WTC11 (cell line): ENCODE measurements around the gene TSLP. TPM values are rescaled to one million over a fixed set of nuclear protein-coding genes. Genes with fewer than 3 reads are reported as not detected.
A peak's percentile ranks its signal among the peaks of the same experiment; 100 is the strongest.

Experiments
- ATAC-seq: fragments of 200-7000 bp; cut with Tn5 transposase; 2 replicates; pipeline ENCODE4 v1.10.0; 2021; ENCODE audit warnings: mild to moderate bottlenecking, moderate library complexity
- CTCF ChIA-PET: fragments of 300-600 bp; sonication (Branson Sonifier 250); formaldehyde crosslinking; loops from one replicate; lab custom pipeline; 2021; ENCODE audit warnings: antibody characterized with exemption; lab: Charles Lee
- POLR2A ChIA-PET: fragments of 350-600 bp; sonication (Branson Sonifier 250); formaldehyde crosslinking; loops from one replicate; lab custom pipeline; 2021; ENCODE audit warnings: antibody characterized with exemption; lab: Charles Lee
- DNase-seq: peaks from one replicate; pipeline ENCODE4 v3.0.0; 2021; ENCODE audit warnings: low spot score
- H3K27ac Mint-ChIP-seq: 2 replicates; pipeline ENCODE4 v1.8.0; 2021; ENCODE audit warnings: mixed read lengths
- H3K27me3 Mint-ChIP-seq: 2 replicates; pipeline ENCODE4 v1.8.0; 2021; ENCODE audit warnings: low read depth, mild to moderate bottlenecking, moderate library complexity, mixed read lengths
- H3K36me3 Mint-ChIP-seq: 2 replicates; pipeline ENCODE4 v1.8.0; 2021; ENCODE audit warnings: mixed read lengths
- H3K4me1 Mint-ChIP-seq: 2 replicates; pipeline ENCODE4 v1.8.0; 2022; ENCODE audit warnings: mixed read lengths
- H3K4me3 Mint-ChIP-seq: 2 replicates; pipeline ENCODE4 v1.8.0; 2021; ENCODE audit warnings: mild to moderate bottlenecking, moderate library complexity, mixed read lengths
- H3K9me3 Mint-ChIP-seq: 2 replicates; pipeline ENCODE4 v1.8.0; 2021; ENCODE audit warnings: mixed read lengths
- GABPB1 ChIP-seq: sonication (generic); formaldehyde crosslinking; IDR thresholded peaks from 2 replicates; pipeline ENCODE4 v1.8.1; 2023; ENCODE audit warnings: mild to moderate bottlenecking, missing genetic modification reagents
- GTF2I ChIP-seq: fragments of 250-450 bp; sonication (Bioruptor Pico); conservative IDR thresholded peaks from 2 replicates; pipeline ENCODE4 v1.4.0; 2021; ENCODE audit warnings: mild to moderate bottlenecking
- KAT7 ChIP-seq: sonication (generic); formaldehyde crosslinking; IDR thresholded peaks from 2 replicates; pipeline ENCODE4 v1.8.1; 2023; ENCODE audit warnings: missing genetic modification reagents, mild to moderate bottlenecking, borderline replicate concordance
- NFATC4 ChIP-seq: fragments of 250-450 bp; sonication (Bioruptor Pico); IDR thresholded peaks from 2 replicates; pipeline ENCODE4 v1.9.0; 2021; ENCODE audit warnings: mild to moderate bottlenecking
- NFYB ChIP-seq: sonication (generic); formaldehyde crosslinking; conservative IDR thresholded peaks from 2 replicates; pipeline ENCODE4 v1.8.0; 2022; ENCODE audit warnings: low read depth, missing genetic modification reagents
- OVOL2 ChIP-seq: fragments of 250-450 bp; sonication (Bioruptor Pico); IDR thresholded peaks from 2 replicates; pipeline ENCODE4 v1.9.0; 2021; ENCODE audit warnings: mild to moderate bottlenecking, borderline replicate concordance
- RORB ChIP-seq: fragments of 250-450 bp; sonication (Bioruptor Pico); IDR thresholded peaks from 2 replicates; pipeline ENCODE4 v1.9.0; 2021; ENCODE audit warnings: mild to moderate bottlenecking
- USF1 ChIP-seq: sonication (generic); formaldehyde crosslinking; IDR thresholded peaks from 2 replicates; pipeline ENCODE4 v1.8.0; 2022; ENCODE audit warnings: mild to moderate bottlenecking, missing genetic modification reagents
- ZBTB43 ChIP-seq: sonication (generic); formaldehyde crosslinking; IDR thresholded peaks from 2 replicates; pipeline ENCODE4 v1.8.1; 2023; ENCODE audit warnings: mild to moderate bottlenecking, missing genetic modification reagents
- ZNF263 ChIP-seq: sonication (generic); formaldehyde crosslinking; IDR thresholded peaks from 2 replicates; pipeline ENCODE4 v1.8.1; 2022; ENCODE audit warnings: low read depth, mild to moderate bottlenecking, moderate library complexity, missing genetic modification reagents
- ZNF416 ChIP-seq: fragments of 250-450 bp; sonication (Bioruptor Pico); IDR thresholded peaks from 2 replicates; pipeline ENCODE4 v1.9.0; 2021; ENCODE audit warnings: mild to moderate bottlenecking, inconsistent platforms
- total RNA-seq: library from RNA; stranded (reverse); gene quantifications from 3 replicates; pipeline ENCODE4 v1.2.3, GENCODE V29; 2021
- TF ChIP-seq, protein P1 (sequence below): sonication (generic); formaldehyde crosslinking; IDR thresholded peaks from 2 replicates; pipeline ENCODE4 v1.8.1; 2022; ENCODE audit warnings: low read depth, mild to moderate bottlenecking, moderate library complexity, missing genetic modification reagents, borderline replicate concordance
- TF ChIP-seq, protein P2 (sequence below): sonication (generic); formaldehyde crosslinking; IDR thresholded peaks from 2 replicates; pipeline ENCODE4 v1.8.1; 2023; ENCODE audit warnings: mild to moderate bottlenecking, moderate library complexity, missing genetic modification reagents

The TSLP gene
- total RNA-seq, 1 experiment from 2014 or later, result 0.87 TPM

DNA sequence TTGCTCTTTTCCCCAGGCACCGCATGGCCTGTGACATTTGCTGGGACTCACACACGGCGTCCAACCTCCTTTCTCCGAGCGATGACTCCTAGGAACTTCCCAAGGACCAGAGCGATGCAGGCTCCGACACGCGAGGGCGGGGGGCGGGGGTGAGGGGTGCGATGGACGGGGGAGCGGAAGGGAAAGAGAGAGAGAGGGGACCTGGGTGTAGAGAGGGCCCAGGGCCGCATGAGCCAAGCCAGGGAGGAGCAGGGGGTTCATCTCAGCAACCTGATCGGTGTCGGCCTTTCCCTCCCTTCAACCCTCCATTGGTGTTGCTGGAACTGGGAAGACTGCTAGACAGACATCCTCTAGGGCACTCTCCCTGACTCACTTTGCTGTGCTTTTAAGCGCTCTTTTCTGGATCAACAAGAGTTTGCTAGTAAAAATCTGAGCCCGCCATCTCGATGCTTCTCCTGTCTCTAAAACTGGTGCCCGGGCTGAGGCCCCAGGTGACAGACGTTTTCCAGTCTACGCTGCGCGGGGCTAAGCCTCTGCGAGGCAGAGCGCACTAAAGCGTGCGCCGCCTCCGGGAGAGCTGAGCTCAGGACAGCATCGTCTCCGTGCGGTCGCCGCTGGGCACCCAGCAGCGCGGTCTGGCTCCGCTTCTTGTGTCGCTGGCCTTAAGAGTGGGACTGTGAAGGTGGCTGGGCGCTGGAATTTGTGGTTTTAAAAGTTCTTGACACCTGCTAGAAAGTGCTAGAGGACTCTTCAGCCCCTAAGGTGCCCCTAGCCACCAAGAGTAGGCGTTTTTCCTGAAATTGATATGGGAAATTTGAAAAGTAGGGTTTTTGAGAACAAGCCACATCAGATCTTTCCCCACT lies 1.0 kb upstream of the TSLP start (continued):
- TF ChIP-seq, protein P1, sequence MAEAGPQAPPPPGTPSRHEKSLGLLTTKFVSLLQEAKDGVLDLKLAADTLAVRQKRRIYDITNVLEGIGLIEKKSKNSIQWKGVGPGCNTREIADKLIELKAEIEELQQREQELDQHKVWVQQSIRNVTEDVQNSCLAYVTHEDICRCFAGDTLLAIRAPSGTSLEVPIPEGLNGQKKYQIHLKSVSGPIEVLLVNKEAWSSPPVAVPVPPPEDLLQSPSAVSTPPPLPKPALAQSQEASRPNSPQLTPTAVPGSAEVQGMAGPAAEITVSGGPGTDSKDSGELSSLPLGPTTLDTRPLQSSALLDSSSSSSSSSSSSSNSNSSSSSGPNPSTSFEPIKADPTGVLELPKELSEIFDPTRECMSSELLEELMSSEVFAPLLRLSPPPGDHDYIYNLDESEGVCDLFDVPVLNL, result no peak
- no peak for TF ChIP-seq NFYB (CRISPR knock-in tag)

GRCh38 chr5:111072949-111073682 lies 1.6 kb downstream of the TSLP start:
- H3K4me1 Mint-ChIP-seq, result peaks cover 20% of the 10 kb centered on the region
- ChIA-PET POLR2A (no interaction called here), CTCF (interaction anchor here (1.3 kb wide), 1 partner anchor 208 kb away, joined by 4 read pairs; no protein-coding TSS in a partner anchor)
- peaks cover 77% of the 10 kb centered on the region for H3K27me3 Mint-ChIP-seq
- DNase-seq (peak; percentile 77), ATAC-seq (peak; percentile 72)
- no peaks in the 10 kb centered on the region for H3K9me3 Mint-ChIP-seq
- no peak overlapping the region for H3K27ac Mint-ChIP-seq
- peak overlapping the region; percentile 96 for H3K4me3 Mint-ChIP-seq
- no peaks in the 10 kb centered on the region for H3K36me3 Mint-ChIP-seq
- TF ChIP-seq USF1, result no peak
- TF ChIP-seq GABPB1 (CRISPR knock-in tag), result no peak
- TF ChIP-seq, protein P2, sequence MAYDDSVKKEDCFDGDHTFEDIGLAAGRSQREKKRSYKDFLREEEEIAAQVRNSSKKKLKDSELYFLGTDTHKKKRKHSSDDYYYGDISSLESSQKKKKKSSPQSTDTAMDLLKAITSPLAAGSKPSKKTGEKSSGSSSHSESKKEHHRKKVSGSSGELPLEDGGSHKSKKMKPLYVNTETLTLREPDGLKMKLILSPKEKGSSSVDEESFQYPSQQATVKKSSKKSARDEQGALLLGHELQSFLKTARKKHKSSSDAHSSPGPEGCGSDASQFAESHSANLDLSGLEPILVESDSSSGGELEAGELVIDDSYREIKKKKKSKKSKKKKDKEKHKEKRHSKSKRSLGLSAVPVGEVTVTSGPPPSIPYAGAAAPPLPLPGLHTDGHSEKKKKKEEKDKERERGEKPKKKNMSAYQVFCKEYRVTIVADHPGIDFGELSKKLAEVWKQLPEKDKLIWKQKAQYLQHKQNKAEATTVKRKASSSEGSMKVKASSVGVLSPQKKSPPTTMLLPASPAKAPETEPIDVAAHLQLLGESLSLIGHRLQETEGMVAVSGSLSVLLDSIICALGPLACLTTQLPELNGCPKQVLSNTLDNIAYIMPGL (CRISPR knock-in tag), result 0 out of 2 replicates have a peak, but pooled peaks have one; percentile 7
- TF ChIP-seq KAT7, result no peak

- Mint-ChIP-seq H3K27ac (no peak overlapping the region), H3K27me3 (peaks cover 66% of the 10 kb centered on the region), H3K36me3 (no peaks in the 10 kb centered on the region), H3K4me1 (peaks cover 20% of the 10 kb centered on the region), H3K4me3 (peak overlapping the region; percentile 96), H3K9me3 (no peaks in the 10 kb centered on the region)
- ATAC-seq (no peak), DNase-seq (no peak)
- ChIA-PET POLR2A (no interaction called here), CTCF (interaction anchor here (1.3 kb wide), 1 partner anchor 209 kb away, joined by 4 read pairs; no protein-coding TSS in a partner anchor)
- TF ChIP-seq GTF2I (CRISPR knock-in tag), result no peak
- no peak for TF ChIP-seq RORB (CRISPR knock-in tag)
These were observed 2.7 kb downstream of the TSLP start for GRCh38 chr5:111074244-111074643.

DNA sequence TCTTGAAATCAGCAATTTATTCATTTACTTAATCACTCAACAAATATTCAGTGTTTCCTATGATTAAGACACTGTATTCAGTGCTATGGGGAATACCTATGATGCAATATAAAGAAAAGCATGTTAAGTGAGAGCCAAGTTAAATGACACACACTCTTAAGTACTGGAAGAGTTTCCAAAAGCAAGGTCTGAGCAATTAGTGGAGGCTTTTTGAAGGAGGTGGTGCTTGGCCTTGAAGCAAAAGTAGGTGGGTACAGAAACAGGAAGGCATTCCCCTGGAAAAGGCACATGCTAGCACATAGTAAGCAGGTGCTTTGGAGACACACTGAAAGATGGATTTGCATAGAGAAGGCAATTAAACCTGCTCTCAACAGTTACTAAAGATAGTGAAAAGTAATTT lies 4.0 kb downstream of the TSLP start:
- CTCF ChIA-PET, result no interaction called here
- POLR2A ChIA-PET, result no interaction called here
- no peak for TF ChIP-seq ZBTB43 (CRISPR knock-in tag)
- no peak for TF ChIP-seq OVOL2
- no peak for TF ChIP-seq ZNF416 (CRISPR knock-in tag)
- no peak for TF ChIP-seq ZNF263 (CRISPR knock-in tag)
- no peak for TF ChIP-seq NFATC4 (CRISPR knock-in tag)
- Mint-ChIP-seq H3K27ac (no peak overlapping the region), H3K4me1 (peaks cover 17% of the 10 kb centered on the region), H3K4me3 (no peak overlapping the region), H3K27me3 (peaks cover 60% of the 10 kb centered on the region), H3K9me3 (no peaks in the 10 kb centered on the region), H3K36me3 (no peaks in the 10 kb centered on the region)
- DNase-seq (no peak), ATAC-seq (no peak)
